ENCODE data around the gene HIBADH. TPM values are rescaled to one million over a fixed set of nuclear protein-coding genes. Genes with fewer than 3 reads are reported as not detected.

The HIBADH gene
- total RNA-seq, 1 donor from 2014 or later: 10.3 TPM

DNA sequence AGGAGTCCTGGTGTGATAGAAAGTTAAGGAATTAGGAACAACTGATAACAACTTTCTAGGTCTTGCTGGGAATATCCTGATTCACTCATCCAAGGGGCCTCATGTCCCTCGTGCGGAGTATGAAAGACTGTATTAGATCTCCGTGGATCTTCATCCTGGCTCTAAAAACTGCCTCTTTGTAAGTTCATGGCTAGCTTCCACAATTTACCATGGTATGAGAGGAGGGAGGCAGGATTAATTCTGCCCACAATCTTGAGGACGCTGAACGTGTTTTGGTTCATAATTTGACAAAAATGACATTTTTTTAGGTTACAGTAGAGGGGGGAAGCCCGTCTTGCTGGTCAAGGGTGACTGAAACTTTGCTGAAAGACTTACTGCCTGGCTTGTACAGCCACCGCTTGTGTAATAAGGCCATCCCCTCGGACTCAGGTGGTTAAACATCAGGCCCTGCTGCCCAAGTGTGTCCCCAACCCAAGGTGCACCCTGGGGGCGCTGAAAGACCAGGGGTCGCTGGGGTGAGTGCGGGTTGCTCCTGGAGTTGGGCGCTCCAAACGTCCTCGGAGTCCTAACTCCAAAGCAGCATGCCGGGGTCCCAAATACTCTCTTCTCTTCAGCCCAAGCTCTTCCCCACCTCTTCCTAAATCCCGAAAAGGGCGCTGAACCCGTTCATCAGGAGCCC, 733 bp downstream of the HIBADH start:
- Mint-ChIP-seq H3K9me3 (ENCODE audit: unreplicated experiment) (no peaks in the 10 kb centered on the region), H3K36me3 (ENCODE audit: unreplicated experiment) (no peaks in the 10 kb centered on the region), H3K27ac (ENCODE audit: unreplicated experiment) (peak overlapping the region; percentile 52), H3K4me1 (ENCODE audit: low read depth, unreplicated experiment) (peaks cover 2% of the 10 kb centered on the region), H3K27me3 (ENCODE audit: unreplicated experiment) (no peaks in the 10 kb centered on the region), H3K4me3 (ENCODE audit: unreplicated experiment) (peak overlapping the region; percentile 86)
- no peak for DNase-seq
- TF ChIP-seq, protein P1, sequence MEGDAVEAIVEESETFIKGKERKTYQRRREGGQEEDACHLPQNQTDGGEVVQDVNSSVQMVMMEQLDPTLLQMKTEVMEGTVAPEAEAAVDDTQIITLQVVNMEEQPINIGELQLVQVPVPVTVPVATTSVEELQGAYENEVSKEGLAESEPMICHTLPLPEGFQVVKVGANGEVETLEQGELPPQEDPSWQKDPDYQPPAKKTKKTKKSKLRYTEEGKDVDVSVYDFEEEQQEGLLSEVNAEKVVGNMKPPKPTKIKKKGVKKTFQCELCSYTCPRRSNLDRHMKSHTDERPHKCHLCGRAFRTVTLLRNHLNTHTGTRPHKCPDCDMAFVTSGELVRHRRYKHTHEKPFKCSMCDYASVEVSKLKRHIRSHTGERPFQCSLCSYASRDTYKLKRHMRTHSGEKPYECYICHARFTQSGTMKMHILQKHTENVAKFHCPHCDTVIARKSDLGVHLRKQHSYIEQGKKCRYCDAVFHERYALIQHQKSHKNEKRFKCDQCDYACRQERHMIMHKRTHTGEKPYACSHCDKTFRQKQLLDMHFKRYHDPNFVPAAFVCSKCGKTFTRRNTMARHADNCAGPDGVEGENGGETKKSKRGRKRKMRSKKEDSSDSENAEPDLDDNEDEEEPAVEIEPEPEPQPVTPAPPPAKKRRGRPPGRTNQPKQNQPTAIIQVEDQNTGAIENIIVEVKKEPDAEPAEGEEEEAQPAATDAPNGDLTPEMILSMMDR (IDR thresholded peaks at IDR 0.05; ENCODE audit: partially characterized antibody, unreplicated experiment): no peak

DNA sequence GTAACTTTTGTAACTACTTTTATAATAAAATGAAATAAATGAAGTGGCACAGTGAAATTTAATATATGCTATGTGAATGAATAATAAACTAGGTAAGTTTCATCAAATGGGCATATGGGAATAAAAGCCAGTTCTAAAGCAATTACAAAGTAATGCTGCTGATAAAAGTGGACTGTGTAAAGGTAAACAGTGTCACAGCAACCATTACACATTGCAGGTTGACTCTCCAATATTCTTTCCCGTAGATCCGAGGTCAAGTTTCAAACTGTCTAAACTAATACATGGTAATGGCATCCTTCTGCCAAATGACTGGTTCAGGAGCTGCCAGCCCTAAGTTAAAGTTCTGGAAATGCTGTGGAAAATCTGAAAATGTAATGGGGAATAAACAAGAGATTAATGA, 6.0 kb downstream of the HIBADH start:
- Mint-ChIP-seq H3K4me3 (ENCODE audit: unreplicated experiment) (no peak overlapping the region), H3K4me1 (ENCODE audit: low read depth, unreplicated experiment) (peaks cover 3% of the 10 kb centered on the region)
- TF ChIP-seq, protein P1 (IDR thresholded peaks at IDR 0.05; ENCODE audit: partially characterized antibody, unreplicated experiment): no peak

DNA sequence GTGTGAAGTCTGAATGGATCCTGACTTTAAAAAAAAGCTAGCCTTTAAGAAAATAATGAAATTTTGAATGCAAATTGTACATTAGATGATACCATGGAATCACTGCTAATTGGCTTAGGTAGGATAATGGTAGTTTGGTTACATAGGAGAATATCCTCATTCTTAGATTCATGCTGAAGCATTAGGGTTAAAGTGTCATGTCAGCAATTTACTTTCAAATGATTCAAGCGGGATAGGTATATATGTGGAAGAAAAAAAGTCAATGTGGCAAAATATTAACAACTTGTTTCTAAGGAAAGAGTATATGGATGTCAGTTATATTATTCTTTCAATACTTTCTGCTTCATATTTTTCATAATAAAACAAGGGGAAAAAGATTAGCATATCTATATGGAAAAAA, 7.5 kb downstream of the HIBADH start:
- Mint-ChIP-seq H3K36me3 (ENCODE audit: unreplicated experiment) (no peaks in the 10 kb centered on the region), H3K27ac (ENCODE audit: unreplicated experiment) (no peak overlapping the region), H3K9me3 (ENCODE audit: unreplicated experiment) (no peaks in the 10 kb centered on the region), H3K4me1 (ENCODE audit: low read depth, unreplicated experiment) (peaks cover 3% of the 10 kb centered on the region), H3K27me3 (ENCODE audit: unreplicated experiment) (no peaks in the 10 kb centered on the region), H3K4me3 (ENCODE audit: unreplicated experiment) (no peak overlapping the region)
- no peak for DNase-seq
- TF ChIP-seq, protein P1 (IDR thresholded peaks at IDR 0.05; ENCODE audit: partially characterized antibody, unreplicated experiment): no peak

More for the DNA sequence above, 6.0 kb downstream of the HIBADH start:
- Mint-ChIP-seq H3K27me3 (ENCODE audit: unreplicated experiment) (no peaks in the 10 kb centered on the region), H3K27ac (ENCODE audit: unreplicated experiment) (no peak overlapping the region), H3K9me3 (ENCODE audit: unreplicated experiment) (no peaks in the 10 kb centered on the region), H3K36me3 (ENCODE audit: unreplicated experiment) (no peaks in the 10 kb centered on the region)
- no peak for DNase-seq

DNA sequence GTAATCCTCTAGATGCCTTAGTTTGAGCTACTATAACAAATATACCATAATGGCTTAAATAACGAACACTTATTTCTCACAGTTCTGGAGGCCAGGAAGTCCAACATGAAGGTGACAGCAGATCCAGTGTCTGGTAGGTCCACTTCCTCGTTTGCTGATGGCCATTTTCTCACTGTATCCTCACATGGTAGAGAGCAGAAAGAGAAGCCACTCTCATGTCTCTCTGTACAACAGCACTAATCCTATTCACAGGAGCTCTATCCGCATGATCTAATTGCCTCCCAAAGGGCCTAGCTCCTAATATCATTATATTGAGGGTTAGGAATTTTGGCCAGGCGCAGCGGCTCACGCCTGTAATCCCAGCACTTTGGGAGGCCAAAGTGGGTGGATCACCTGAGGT, 10.2 kb downstream of the HIBADH start:
- Mint-ChIP-seq H3K4me3 (ENCODE audit: unreplicated experiment) (no peak overlapping the region), H3K27me3 (ENCODE audit: unreplicated experiment) (no peaks in the 10 kb centered on the region), H3K4me1 (ENCODE audit: low read depth, unreplicated experiment) (peaks cover 3% of the 10 kb centered on the region), H3K9me3 (ENCODE audit: unreplicated experiment) (no peaks in the 10 kb centered on the region), H3K36me3 (ENCODE audit: unreplicated experiment) (no peaks in the 10 kb centered on the region), H3K27ac (ENCODE audit: unreplicated experiment) (no peak overlapping the region)
- TF ChIP-seq, protein P1 (IDR thresholded peaks at IDR 0.05; ENCODE audit: partially characterized antibody, unreplicated experiment): no peak
- no peak for DNase-seq

DNA sequence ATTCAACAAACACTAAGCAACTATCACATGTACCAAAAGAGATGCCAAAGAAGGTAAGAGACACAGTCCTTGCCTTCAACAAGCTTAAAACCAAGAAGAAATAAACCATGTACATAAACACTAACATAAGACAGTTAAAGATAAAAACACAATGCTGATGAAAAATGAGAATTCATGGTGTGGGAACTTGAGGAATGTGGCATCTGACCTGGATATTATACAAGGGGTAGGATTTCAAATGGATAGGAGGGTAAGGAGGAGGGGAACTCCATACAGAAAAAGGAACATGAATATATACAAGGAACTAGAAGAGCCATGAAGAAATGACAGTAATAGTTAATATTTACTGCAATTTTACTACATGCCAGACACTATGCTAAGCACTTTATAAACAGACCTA, 11.0 kb downstream of the HIBADH start:
- Mint-ChIP-seq H3K36me3 (ENCODE audit: unreplicated experiment) (no peaks in the 10 kb centered on the region), H3K4me1 (ENCODE audit: low read depth, unreplicated experiment) (peaks cover 3% of the 10 kb centered on the region), H3K4me3 (ENCODE audit: unreplicated experiment) (no peak overlapping the region), H3K27me3 (ENCODE audit: unreplicated experiment) (no peaks in the 10 kb centered on the region), H3K27ac (ENCODE audit: unreplicated experiment) (no peak overlapping the region), H3K9me3 (ENCODE audit: unreplicated experiment) (no peaks in the 10 kb centered on the region)
- no peak for DNase-seq
- TF ChIP-seq, protein P1 (IDR thresholded peaks at IDR 0.05; ENCODE audit: partially characterized antibody, unreplicated experiment): no peak

All from glutamatergic neuron (in vitro differentiated cells).